Stomach (tissue), 9 donors: Measurements from ENCODE around the gene PRUNE1. TPM values are rescaled to one million over a fixed set of nuclear protein-coding genes. Genes with fewer than 3 reads are reported as not detected.

ENCODE experiments used
- DNase-seq, 2 donors: peaks; one replicate each; pipeline versions ENCODE4 v3.0.0 to v3.0.0-alpha.2; 2013 to 2019
- H3K27ac ChIP-seq, 5 donors: fragments of 200-600 bp in 4 of 5; sonication (generic) in 4 of 5; one replicate each; pipeline ENCODE4 v1.5.1; 2013 to 2019; ENCODE audit warnings: mild to moderate bottlenecking in 1 of 5, moderate library complexity in 1 of 5
- H3K27me3 ChIP-seq, 3 donors: fragments of 200-600 bp; sonication (generic); one replicate each; pipeline ENCODE4 v1.5.1; 2017 to 2019; ENCODE audit warnings: mixed run types in 1 of 3
- H3K36me3 ChIP-seq, 4 donors: fragments of 200-600 bp; sonication (generic); 1 replicate in 3 of 4; 2 replicates in 1 of 4; pipeline ENCODE4 v1.5.1; 2016 to 2019
- H3K4me1 ChIP-seq, 4 donors: fragments of 200-600 bp; sonication (generic); one replicate each; pipeline ENCODE4 v1.5.1; 2016 to 2019
- H3K4me3 ChIP-seq, 4 donors: fragments of 200-600 bp; sonication (generic) in 3 of 4; one replicate each; pipeline ENCODE4 v1.5.1; 2016 to 2019; ENCODE audit warnings: mild to moderate bottlenecking in 1 of 4
- H3K9me3 ChIP-seq, 4 donors: fragments of 200-600 bp; sonication (generic); one replicate each; pipeline ENCODE4 v1.5.1; 2016 to 2019
- EP300 ChIP-seq: sonication (generic); formaldehyde crosslinking; IDR thresholded peaks from one replicate; pipeline ENCODE4 v1.6.1; 2017; ENCODE audit warnings: antibody characterized with exemption
- POLR2A ChIP-seq, 4 donors: fragments of 450-650 bp; IDR thresholded peaks; one replicate each; pipeline ENCODE4 v1.6.1; 2016; ENCODE audit warnings: antibody characterized with exemption in 4 of 4, control low read depth in 2 of 4, mild to moderate bottlenecking in 1 of 4, moderate library complexity in 1 of 4
- POLR2AphosphoS5 ChIP-seq, 3 donors: sonication (generic); formaldehyde crosslinking; IDR thresholded peaks; one replicate each; pipeline ENCODE4 v1.6.1; 2016; ENCODE audit warnings: antibody characterized with exemption in 3 of 3
- WGBS, 5 donors: extraction: QIAGEN DNeasy Blood & Tissue Kit in 3 of 5; methylation state at CpG; one replicate each; pipeline versions ENCODE4 v1.1.5 to v1.1.7; 2013 to 2018; 5-methylcytosine and 5-hydroxymethylcytosine counted together
- intact Hi-C: fragments of 100-400 bp; cut with DNase I; formaldehyde crosslinking; loops from one replicate; pipeline ENCODE4 v1.15.1; 2023; ENCODE audit warnings: low total_unique reads
- polyA plus RNA-seq, 3 donors: library from polyadenylated mRNA; stranded (reverse); fragments of 200-250 nt; gene quantifications; one replicate each; pipeline ENCODE4 v1.2.3, GENCODE V29; 2013
- total RNA-seq, 5 donors: library from RNA; depleted of rRNA; stranded (reverse); fragments of >200 nt; gene quantifications; one replicate each; pipeline versions ENCODE4 v1.1.0 to v1.2.3, GENCODE V29; 2014 to 2016
- TF ChIP-seq, protein P1 (sequence below), 7 experiments: fragments of 450-650 bp in 4 of 7; fragments of 200-600 bp in 3 of 7; sonication (generic) in 3 of 7; IDR thresholded peaks; one replicate each; pipeline ENCODE4 v1.5.1; 2016 to 2019; ENCODE audit warnings: antibody characterized with exemption in 7 of 7, control low read depth in 2 of 7, mild to moderate bottlenecking in 1 of 7
- donor health status: healthy with polysubstance abuse.
- donor health status: Bipolar disorder and iron deficiency.
- donor health status: healthy.

Gene PRUNE1
- total and polyA plus RNA-seq, 8 donors = 2.9 to 118 (median 13.7) TPM

- no peaks in the 10 kb centered on the region for H3K27me3 ChIP-seq
- intact Hi-C loops = no loop called here
- DNase-seq = no peak
- TF ChIP-seq, protein P1, sequence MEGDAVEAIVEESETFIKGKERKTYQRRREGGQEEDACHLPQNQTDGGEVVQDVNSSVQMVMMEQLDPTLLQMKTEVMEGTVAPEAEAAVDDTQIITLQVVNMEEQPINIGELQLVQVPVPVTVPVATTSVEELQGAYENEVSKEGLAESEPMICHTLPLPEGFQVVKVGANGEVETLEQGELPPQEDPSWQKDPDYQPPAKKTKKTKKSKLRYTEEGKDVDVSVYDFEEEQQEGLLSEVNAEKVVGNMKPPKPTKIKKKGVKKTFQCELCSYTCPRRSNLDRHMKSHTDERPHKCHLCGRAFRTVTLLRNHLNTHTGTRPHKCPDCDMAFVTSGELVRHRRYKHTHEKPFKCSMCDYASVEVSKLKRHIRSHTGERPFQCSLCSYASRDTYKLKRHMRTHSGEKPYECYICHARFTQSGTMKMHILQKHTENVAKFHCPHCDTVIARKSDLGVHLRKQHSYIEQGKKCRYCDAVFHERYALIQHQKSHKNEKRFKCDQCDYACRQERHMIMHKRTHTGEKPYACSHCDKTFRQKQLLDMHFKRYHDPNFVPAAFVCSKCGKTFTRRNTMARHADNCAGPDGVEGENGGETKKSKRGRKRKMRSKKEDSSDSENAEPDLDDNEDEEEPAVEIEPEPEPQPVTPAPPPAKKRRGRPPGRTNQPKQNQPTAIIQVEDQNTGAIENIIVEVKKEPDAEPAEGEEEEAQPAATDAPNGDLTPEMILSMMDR (IDR thresholded peaks at IDR 0.05) = no peak
- no peak for TF ChIP-seq POLR2AphosphoS5 (IDR thresholded peaks at IDR 0.05)
- TF ChIP-seq POLR2A (IDR thresholded peaks at IDR 0.05) = no peak
- TF ChIP-seq EP300 = no peak
- no peak overlapping the region for H3K4me3 ChIP-seq
- H3K27ac ChIP-seq = no peak overlapping the region
- 95 to 98% (median 97%) methylated on average over 8 of the region's 8 CpGs for WGBS, 5 donors
- peaks cover 0 to 8% (median 0%) of the 10 kb centered on the region in 4 donors for H3K4me1 ChIP-seq
- peaks cover 44 to 94% (median 82%) of the 10 kb centered on the region in 4 donors for H3K36me3 ChIP-seq
- H3K9me3 ChIP-seq = no peaks in the 10 kb centered on the region
Measured at GRCh38 chr1:151032164-151032563, 23.9 kb downstream of the PRUNE1 start.

- Histone ChIP-seq H3K9me3 (no peaks in the 10 kb centered on the region), H3K27me3 (no peaks in the 10 kb centered on the region), H3K36me3 (peaks cover 24 to 64% (median 52%) of the 10 kb centered on the region in 4 donors), H3K27ac (no peak overlapping the region), H3K4me3 (no peak overlapping the region), H3K4me1 (peaks cover 0 to 8% (median 0%) of the 10 kb centered on the region in 4 donors)
- intact Hi-C loops = no loop called here
- TF ChIP-seq POLR2AphosphoS5 (IDR thresholded peaks at IDR 0.05) = no peak
- no peak for TF ChIP-seq POLR2A (IDR thresholded peaks at IDR 0.05)
- TF ChIP-seq, protein P1 (IDR thresholded peaks at IDR 0.05) = no peak
- TF ChIP-seq EP300 = no peak
- WGBS, 5 donors = 34 to 77% (median 49%) methylated on average over 3 of the region's 3 CpGs
- DNase-seq = peak in 1 of 2 donors; percentile 47
Measured at GRCh38 chr1:151035167-151035566, 26.9 kb downstream of the PRUNE1 start.

DNA sequence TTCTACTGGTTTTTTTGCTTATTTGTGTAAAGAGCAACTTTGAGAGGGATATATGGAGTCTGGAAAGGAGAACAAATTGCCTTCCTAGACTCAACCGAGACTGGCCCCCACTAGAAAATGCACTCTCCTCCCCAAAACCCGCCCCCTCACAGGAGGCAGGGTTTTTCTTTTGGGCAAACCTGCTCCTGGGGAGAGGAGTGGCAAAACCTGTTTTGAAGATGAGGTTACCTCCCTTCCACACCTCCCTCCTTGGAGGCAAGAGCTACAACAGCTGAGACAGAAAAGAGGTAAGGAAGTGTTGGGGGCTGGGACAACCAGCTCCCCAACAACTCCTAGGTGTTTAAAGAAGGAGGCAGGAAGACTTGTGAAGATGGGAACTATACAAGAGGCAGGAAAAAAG is 28.1 kb downstream of the PRUNE1 start, which contains the start of gene BNIPL:
BNIPL (plus strand) TSS at position 231 of the 400 bp plus-strand sequence; CDS start at position 371, 140 bp downstream.
- peak in 1 of 2 donors; percentile 33 for DNase-seq
- Histone ChIP-seq H3K4me1 (peaks cover 0 to 8% (median 0%) of the 10 kb centered on the region in 4 donors), H3K4me3 (no peak within 1 kb of the TSS), H3K9me3 (no peaks in the 10 kb centered on the region), H3K36me3 (peaks cover 22 to 52% (median 40%) of the 10 kb centered on the region in 4 donors), H3K27ac (no peak within 1 kb of the TSS), H3K27me3 (no peaks in the 10 kb centered on the region)
- intact Hi-C loops = no loop called here
- 18 to 38% (median 26%) methylated on average over 2 of the region's 2 CpGs for WGBS, 5 donors
- no peak for TF ChIP-seq POLR2AphosphoS5 (IDR thresholded peaks at IDR 0.05)
- no peak for TF ChIP-seq POLR2A (IDR thresholded peaks at IDR 0.05)
- TF ChIP-seq, protein P1 (IDR thresholded peaks at IDR 0.05) = no peak

- Histone ChIP-seq H3K9me3 (no peaks in the 10 kb centered on the region), H3K4me3 (no peak overlapping the region), H3K27ac (no peak overlapping the region), H3K4me1 (peaks cover 0 to 8% (median 0%) of the 10 kb centered on the region in 4 donors), H3K27me3 (no peaks in the 10 kb centered on the region), H3K36me3 (peaks cover 19 to 45% (median 33%) of the 10 kb centered on the region in 4 donors)
- 50 to 72% (median 67%) methylated on average over 6 of the region's 6 CpGs for WGBS, 5 donors
- DNase-seq = no peak
- intact Hi-C loops = no loop called here
- TF ChIP-seq EP300 (no peak), POLR2AphosphoS5 (IDR thresholded peaks at IDR 0.05) (no peak)
- TF ChIP-seq, protein P1 (IDR thresholded peaks at IDR 0.05) = no peak
Measured at GRCh38 chr1:151037032-151037431, 28.8 kb downstream of the PRUNE1 start.
